Left ventricle myocardium superior (tissue), 1 donor: ENCODE data around the gene NAALADL2. TPM values are rescaled to one million over a fixed set of nuclear protein-coding genes. Genes with fewer than 3 reads are reported as not detected.
"Not testable (repeated sequence)": the region's sequence is repeated elsewhere in the genome, so short reads cannot be mapped to it uniquely, and the experiment has no call there.

Experiments used
- ATAC-seq: fragments of 200-7000 bp; cut with Tn5 transposase; one replicate; pipeline ENCODE4 v1.9.1; 2020; ENCODE audit warnings: mild to moderate bottlenecking, moderate library complexity
- DNase-seq: peaks from one replicate; pipeline ENCODE4 v3.0.0-alpha.2; 2020
- intact Hi-C: fragments of 100-400 bp; cut with micrococcal nuclease; formaldehyde crosslinking; loops from one replicate; pipeline ENCODE4 v1.11.0; 2022
- total RNA-seq: library from RNA; stranded (reverse); fragmentation: NEBNext Ultra II Directional; extraction: Animal tissue kit (Norgen Biotek cat#: 25700); gene quantifications from one replicate; pipeline ENCODE4 v1.2.1, GENCODE V29; 2021
- donor health status: DM: no; HTN: yes; CAD: no; lungs with severe emphysema.

Gene NAALADL2
- total RNA-seq, 1 donor from 2014 or later, result 3.1 TPM

- no peak for ATAC-seq
- intact Hi-C loops, result no loop called here
- no peak for DNase-seq
These were observed 558.3 kb downstream of the NAALADL2 start for GRCh38 chr3:175417426-175417825.

DNA sequence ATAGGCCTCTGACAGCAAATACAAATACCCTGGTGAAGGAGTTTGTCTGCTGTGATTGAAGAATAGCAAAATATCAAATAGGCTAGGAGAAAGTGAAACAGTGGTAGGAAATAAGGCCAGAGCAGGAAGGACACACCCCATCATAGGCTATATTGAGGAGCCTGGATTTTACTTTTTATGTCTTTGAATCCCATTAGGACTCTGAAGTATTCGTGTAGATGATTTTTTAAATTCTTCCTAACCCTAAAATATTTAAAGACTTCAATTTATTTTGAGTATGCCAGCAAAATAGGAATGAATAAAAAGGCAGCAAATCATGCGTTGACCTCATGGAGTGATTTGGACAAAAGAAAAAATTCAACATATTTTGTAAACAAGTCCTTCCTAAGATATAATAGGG lies 562.8 kb downstream of the NAALADL2 start:
- ATAC-seq (no peak), DNase-seq (no peak)
- intact Hi-C loops, result no loop called here

GRCh38 chr3:175422744-175423143 lies 563.6 kb downstream of the NAALADL2 start:
- intact Hi-C loops, result no loop called here
- DNase-seq, result no peak
- ATAC-seq, result no peak

- ATAC-seq, intact Hi-C loops, DNase-seq: not testable (repeated sequence)
These were observed 564.7 kb downstream of the NAALADL2 start for GRCh38 chr3:175423848-175424247.

DNA sequence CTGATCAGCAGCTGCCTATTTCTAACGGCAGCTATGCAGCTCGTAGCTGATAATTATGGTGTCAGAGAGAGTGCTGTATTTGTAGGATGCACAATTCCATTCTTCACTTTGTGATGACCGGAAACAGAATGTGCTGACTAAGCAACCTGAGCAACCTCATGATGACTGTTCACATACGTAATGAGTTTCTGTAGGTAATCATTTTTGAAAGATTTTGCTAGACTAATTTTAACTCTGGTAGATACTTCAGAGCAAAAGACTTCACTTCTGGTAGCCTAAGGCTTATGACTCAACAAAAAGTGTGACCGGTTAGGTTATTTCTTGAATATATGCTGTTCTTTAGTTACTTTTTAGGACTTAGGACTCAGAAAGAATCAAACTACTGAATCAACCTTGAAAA lies 567.7 kb downstream of the NAALADL2 start:
- intact Hi-C loops, result no loop called here
- DNase-seq (no peak), ATAC-seq (no peak)

DNA sequence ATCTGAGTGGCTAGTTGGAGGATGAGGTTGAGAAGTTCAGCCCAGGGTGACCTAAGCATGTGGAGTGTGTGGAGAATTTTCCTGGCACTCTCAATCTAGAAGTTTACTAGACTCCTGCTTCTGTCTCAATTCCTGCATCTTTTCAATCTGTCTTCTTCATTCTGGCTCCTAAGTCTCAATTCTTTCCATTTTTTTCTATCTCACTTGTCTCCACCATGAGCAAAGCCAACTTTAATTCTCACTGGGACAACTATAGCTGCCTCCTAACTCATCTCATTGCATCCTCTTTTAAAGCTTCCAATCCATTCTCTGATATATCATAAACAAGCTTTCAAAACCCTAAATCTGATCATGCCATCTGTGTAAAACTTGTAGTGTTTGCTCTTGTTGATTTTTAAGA lies 569.3 kb downstream of the NAALADL2 start:
- ATAC-seq (no peak), DNase-seq (no peak)
- intact Hi-C loops, result no loop called here

GRCh38 chr3:175430983-175431773 lies 572.0 kb downstream of the NAALADL2 start:
- intact Hi-C loops, result no loop called here
- ATAC-seq (no peak), DNase-seq (no peak)

DNA sequence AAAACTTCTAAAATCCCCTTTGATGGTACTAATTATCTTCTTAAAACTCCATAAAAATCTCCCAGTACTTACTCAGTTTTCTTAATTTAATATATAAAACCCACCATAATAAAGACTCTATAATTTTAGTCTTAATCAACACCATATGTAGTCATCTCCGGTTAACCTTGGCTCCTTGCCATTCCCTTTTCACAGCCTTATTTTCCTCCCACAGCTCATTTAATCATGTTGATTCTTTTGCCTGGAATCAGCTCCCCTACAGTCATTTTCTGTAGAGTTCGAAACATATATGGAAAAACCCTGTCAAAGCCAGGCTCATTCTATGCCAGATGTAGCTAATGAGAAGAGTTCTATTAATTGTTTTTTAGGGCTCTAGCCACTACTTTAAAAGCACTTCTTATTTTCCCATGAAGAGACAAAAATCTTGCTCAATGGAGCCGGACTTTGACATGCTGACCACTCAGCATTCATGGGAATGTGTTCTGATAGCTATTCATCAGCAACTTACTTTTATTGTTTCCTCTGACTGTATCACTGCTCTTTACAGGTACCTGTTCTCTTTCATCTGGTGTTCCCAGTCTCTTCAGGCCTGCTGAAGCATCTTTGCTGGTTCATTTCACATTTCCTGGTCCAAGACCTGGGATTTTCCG lies 573.4 kb downstream of the NAALADL2 start:
- no peak for DNase-seq
- ATAC-seq, result peak; percentile 42
- intact Hi-C loops, result no loop called here

GRCh38 chr3:175433026-175433674 lies 574.0 kb downstream of the NAALADL2 start:
- intact Hi-C loops, result no loop called here
- ATAC-seq, result peak; percentile 53

DNA sequence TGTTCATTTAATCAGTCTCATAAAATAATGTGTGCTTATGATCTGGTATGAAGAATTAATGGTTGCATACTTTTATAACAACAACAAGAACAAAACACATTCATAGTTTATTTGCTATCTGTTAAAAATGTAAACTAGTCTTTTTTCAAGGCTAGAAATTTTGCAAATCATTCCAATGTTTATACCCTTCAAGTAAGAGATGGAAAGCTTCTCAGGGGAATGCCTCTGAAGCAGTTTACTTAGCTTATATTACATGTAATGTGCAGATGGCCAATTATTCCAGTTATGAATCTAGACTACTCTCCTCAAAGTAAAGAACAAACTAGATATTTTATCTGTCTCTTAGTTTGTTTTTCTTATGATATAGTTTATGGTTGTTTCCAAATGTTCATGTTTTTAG lies 575.4 kb downstream of the NAALADL2 start:
- DNase-seq, result no peak
- intact Hi-C loops, result no loop called here
- ATAC-seq, result no peak

More at GRCh38 chr3:175433026-175433674, 574.0 kb downstream of the NAALADL2 start:
- DNase-seq, result no peak

DNA sequence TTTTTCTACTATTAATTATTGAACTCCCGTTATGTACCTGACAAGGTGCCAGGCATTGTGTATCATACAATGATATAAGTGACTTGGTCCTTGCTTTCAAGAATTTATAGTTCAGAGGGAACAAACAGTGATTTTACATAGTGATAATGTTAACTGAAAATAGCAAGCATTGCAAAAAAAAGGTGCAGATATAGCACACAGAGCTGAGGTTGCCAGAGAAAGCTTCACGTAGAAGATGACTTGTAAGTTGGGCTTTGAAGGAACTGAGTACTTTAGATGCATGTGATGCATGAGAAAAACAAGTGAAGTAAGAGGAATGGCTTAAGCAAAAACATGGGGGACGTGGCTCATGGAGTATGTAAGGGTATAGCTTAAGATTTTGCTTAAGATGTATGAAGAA lies 584.5 kb downstream of the NAALADL2 start:
- intact Hi-C loops, result no loop called here
- no peak for DNase-seq
- no peak for ATAC-seq

GRCh38 chr3:175445741-175446140 lies 586.6 kb downstream of the NAALADL2 start:
- no peak for ATAC-seq
- intact Hi-C loops, result no loop called here
- no peak for DNase-seq

DNA sequence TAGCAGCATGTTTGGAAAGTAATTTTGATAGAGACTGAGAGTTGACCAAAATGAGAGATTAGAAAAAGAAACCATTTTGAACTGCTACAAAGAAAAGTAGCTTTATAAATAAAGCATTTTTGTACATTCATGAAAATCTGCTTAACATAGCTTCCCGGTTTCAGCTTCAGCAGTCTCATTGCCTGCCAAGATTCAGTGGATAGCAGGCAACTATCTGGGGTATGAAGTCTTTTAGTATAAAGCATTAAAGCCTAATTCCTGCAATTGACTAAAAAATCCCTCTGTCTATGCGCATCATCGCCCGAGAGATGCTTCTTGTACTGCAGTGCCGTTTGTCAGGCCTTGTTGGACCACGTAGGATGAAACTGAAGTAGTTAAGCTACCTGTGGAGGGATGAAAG lies 588.4 kb downstream of the NAALADL2 start:
- intact Hi-C loops, result no loop called here

DNA sequence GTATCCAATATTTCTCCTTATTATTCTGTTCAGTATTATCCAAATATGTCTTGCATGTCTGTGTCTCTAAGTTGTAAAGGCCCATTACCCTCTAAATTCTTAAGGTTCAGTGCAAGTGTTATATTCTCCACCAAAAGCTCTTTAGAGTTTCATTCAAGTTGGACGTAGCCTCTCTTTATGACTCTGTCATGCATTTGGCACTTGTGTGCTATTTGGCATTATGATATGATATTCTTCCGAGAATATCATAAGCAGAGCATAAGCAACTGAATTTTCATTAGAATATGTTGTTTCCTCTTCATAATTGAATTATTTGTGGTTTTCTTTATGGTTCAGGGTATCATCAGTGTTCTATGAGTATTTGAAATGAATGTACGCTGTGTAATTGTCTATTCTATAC lies 594.2 kb downstream of the NAALADL2 start:
- DNase-seq (no peak), ATAC-seq (no peak)
- intact Hi-C loops, result no loop called here

More for the DNA sequence above, 588.4 kb downstream of the NAALADL2 start:
- ATAC-seq, result no peak
- DNase-seq, result no peak

GRCh38 chr3:175456466-175456865 lies 597.3 kb downstream of the NAALADL2 start:
- no peak for DNase-seq
- intact Hi-C loops, result no loop called here
- ATAC-seq, result no peak

DNA sequence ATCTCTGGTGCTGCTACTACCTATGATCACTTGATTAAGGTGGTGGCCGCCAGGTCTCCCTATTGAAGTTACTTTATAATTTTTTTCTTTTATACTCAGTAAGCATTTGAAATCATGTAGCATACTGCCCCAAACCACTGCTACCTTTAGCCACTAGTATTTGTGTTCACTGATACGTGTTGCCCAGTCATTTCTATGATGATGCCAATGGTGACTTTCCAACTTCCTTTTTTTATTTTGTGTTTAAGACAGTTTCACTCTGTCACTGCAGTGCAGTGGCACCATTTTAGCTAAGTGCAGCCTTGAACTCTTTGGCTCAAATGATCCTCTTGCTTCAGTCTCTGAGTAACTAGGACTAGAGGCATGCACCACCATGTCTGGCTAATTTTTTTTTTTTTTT lies 598.2 kb downstream of the NAALADL2 start:
- DNase-seq, result no peak
- ATAC-seq, result no peak
- intact Hi-C loops, result no loop called here

GRCh38 chr3:175460849-175461399 lies 601.8 kb downstream of the NAALADL2 start:
- ATAC-seq, DNase-seq, intact Hi-C loops: not testable (repeated sequence)

- no peak for DNase-seq
- no peak for ATAC-seq
- intact Hi-C loops, result no loop called here
These were observed 605.2 kb downstream of the NAALADL2 start for GRCh38 chr3:175464362-175464761.

GRCh38 chr3:175469124-175469523 lies 610.0 kb downstream of the NAALADL2 start:
- ATAC-seq, result no peak
- intact Hi-C loops, result no loop called here

GRCh38 chr3:175475765-175476164 lies 616.6 kb downstream of the NAALADL2 start:
- ATAC-seq (no peak), DNase-seq (no peak)
- intact Hi-C loops, result no loop called here

More at GRCh38 chr3:175469124-175469523, 610.0 kb downstream of the NAALADL2 start:
- DNase-seq, result no peak
